Stimulated activated CD4-positive, alpha-beta T cell treated with anti-CD3 and anti-CD28 coated beads, Interleukin-12 subunit alpha, Interleukin-12 subunit beta, amount 100 ng/mL, for 4 hours (primary cell): Measurements from ENCODE around the gene NADSYN1.

Experiments used
- DNase-seq: peaks from one replicate; pipeline ENCODE4 v3.0.0-alpha.2; 2020

The NADSYN1 gene

GRCh38 chr11:71474141-71474770 is 21.3 kb downstream of the NADSYN1 start:
- DNase-seq, result no peak

GRCh38 chr11:71474771-71475483 is 21.9 kb downstream of the NADSYN1 start:
- no peak for DNase-seq

GRCh38 chr11:71476031-71476430 is 23.0 kb downstream of the NADSYN1 start:
- DNase-seq, result no peak

GRCh38 chr11:71476926-71477640 is 24.1 kb downstream of the NADSYN1 start:
- DNase-seq, result no peak

- no peak for DNase-seq
These were observed 24.9 kb downstream of the NADSYN1 start for GRCh38 chr11:71477641-71478527.

- DNase-seq, result no peak
These were observed 25.5 kb downstream of the NADSYN1 start for GRCh38 chr11:71478528-71478840.

GRCh38 chr11:71481101-71481960 is 28.3 kb downstream of the NADSYN1 start:
- no peak for DNase-seq

GRCh38 chr11:71482216-71482615 is 29.2 kb downstream of the NADSYN1 start:
- no peak for DNase-seq

- DNase-seq, result no peak
These were observed 29.9 kb downstream of the NADSYN1 start for GRCh38 chr11:71482746-71483364.

GRCh38 chr11:71483692-71484091 is 30.7 kb downstream of the NADSYN1 start:
- DNase-seq, result no peak

- DNase-seq, result no peak
These were observed 31.5 kb downstream of the NADSYN1 start for GRCh38 chr11:71484248-71485062.

- DNase-seq, result no peak
These were observed 32.0 kb downstream of the NADSYN1 start for GRCh38 chr11:71485063-71485399.

- no peak for DNase-seq
These were observed 32.5 kb downstream of the NADSYN1 start for GRCh38 chr11:71485466-71485865.

GRCh38 chr11:71486320-71486719 is 33.3 kb downstream of the NADSYN1 start:
- no peak for DNase-seq

- no peak for DNase-seq
These were observed 35.8 kb downstream of the NADSYN1 start for GRCh38 chr11:71488681-71489270.

GRCh38 chr11:71489311-71490043 is 36.5 kb downstream of the NADSYN1 start:
- DNase-seq, result peak; percentile 47

- no peak for DNase-seq
These were observed 37.2 kb downstream of the NADSYN1 start for GRCh38 chr11:71490044-71490730.

- DNase-seq, result no peak
These were observed 37.9 kb downstream of the NADSYN1 start for GRCh38 chr11:71490731-71491390.

GRCh38 chr11:71491531-71491930 is 38.5 kb downstream of the NADSYN1 start:
- DNase-seq, result no peak
